ENCODE measurements around the gene UNC45B. TPM values are rescaled to one million over a fixed set of nuclear protein-coding genes. Genes with fewer than 3 reads are reported as not detected.

Gene UNC45B
- total and polyA plus RNA-seq, 2 of the 8 experiments (the other 6 are each of a cell fraction or from before 2014, with no cell fraction given), result 0.06 to 0.15 TPM

DNA sequence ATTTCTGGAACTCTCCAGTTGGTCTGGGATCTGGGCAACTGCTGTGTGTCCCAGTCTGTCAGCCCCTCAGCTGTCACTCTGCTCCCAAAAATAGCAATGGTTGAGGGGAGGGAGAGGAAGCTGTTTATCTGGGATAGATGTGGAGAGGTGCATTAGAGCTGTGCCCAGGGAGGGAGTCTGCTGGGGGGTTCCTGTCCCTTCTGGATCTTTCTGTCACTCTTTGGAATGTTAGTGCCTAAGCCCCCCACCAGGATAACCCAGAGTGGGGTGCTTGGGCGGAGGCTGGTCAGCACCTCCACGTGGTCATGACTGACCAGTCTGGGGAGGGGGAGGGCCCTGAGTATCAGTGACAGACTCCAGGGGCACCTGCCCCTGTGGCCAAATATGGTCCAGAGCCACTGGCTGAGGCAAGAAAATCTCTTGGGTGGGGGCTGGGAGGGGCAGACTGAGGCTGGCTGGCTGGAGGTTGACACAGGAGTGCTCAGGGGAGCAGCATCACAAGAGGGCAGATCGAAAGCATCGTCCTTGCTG is at the start of gene UNC45B (continued):
- TF ChIP-seq KDM5A (IDR thresholded peaks at IDR 0.05; ENCODE audit: low read length), result no peak
